NK-92 treated with Interleukin-12 subunit alpha and Interleukin-12 subunit beta, amount 100 ng/mL, for 24 hours (cell line): Measurements from ENCODE around the gene ADD1.

Experiments used
- DNase-seq: peaks from one replicate; lab custom pipeline; 2025; lab: John Stamatoyannopoulos, UW

The ADD1 gene

DNA sequence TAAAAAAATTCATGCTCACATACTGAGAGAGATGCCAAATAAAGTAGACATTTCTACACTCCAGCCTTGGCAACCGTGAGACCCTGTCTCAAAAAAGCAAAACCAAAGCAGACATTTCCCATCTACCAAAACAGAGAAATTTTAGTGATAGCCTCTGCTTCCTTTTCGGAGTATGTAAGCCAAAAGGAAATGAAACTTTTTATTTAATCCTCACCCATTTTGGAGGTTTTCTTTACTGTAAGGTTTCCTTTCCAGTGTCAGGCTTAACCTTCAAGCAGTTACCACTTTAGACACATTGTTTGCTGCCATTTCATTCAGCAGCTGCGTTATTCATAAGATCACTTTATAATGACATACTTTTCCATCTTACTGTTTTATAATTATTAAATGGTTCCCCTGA lies 15.9 kb downstream of the ADD1 start:
- no peak for DNase-seq

DNA sequence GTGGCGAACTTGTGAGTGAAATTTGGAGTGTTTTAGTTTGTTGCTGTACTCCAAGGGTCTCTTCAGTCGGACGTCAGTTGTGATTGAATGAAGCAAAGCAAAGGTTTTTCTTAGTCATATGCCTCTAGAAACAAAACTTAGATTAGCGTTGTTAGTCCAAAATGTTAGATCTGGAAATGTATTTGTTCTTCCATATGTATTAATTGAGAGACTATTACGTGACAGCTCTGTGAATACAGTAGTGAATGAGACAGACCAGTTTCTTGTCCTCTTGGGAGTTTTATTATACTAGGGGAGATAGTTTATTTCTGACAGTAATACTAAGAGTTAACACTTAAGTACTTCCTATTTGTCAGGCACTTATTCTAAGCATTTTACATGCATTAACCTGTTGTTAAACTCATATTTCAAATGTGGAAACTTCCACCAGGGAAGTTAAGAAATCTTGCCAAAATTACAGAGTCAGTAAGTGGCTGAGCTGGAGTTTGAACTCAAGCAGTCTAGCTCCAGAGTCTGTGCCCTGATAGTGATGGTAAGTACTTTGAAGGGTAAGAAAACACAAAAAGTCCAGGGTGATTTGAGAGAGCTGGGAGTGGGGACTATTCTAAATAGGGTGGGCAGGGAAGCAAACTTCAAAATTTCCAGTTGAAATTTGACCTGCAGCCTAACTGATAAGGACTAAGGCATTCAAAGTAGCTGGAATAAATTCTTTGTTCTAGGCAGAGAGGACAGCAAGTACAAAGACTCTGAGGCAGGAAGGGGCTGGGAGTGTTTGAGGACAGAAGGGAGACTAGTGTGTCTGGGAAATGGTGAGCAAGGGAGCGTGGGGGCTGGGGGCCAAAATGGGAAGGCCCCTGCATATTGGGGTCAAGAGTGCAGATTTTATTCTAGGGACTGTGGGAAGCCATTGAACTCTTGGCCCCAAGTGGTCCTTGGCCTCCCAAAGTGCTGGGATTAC lies 17.0 kb downstream of the ADD1 start:
- DNase-seq = no peak

DNA sequence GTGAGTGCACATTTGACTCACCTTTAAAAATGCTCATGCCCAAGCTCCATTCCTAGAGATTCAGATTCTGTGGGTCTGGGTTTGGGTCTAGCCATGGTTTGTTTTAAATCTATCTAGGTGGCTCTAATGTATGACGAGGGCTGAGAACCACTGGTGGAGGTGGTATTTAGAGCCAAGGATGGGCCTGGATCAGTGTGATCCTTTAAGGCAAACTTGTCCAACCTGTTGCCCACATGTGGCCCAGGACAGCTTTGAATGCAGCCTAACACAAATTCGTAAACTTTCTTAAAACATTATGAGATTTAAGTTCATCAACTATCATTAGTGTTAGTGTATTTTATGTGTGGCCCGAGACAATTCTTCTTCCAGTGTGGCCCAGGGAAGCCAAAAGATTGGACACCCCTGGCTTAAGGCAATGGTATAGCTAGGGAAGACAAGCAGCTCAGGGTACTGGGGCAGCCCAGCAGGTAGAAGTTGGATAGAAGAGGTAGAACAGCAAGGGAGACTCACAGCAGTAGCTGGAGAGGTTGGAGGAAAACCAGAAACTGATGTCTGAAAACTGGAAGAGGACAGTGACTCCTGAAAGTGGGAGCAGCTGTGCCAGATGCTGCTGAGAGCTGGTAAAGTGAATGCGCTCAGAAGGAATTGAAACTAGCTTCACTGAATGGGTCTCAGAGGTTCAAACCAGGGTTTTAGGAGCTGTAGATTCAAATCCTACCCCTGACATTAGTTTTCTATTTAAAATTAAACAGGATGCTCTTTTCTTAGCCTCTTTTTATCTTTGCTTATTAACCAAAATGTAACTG lies 18.2 kb downstream of the ADD1 start:
- DNase-seq = no peak

- no peak for DNase-seq
Measured at GRCh38 chr4:2862528-2862927, 18.9 kb downstream of the ADD1 start.

DNA sequence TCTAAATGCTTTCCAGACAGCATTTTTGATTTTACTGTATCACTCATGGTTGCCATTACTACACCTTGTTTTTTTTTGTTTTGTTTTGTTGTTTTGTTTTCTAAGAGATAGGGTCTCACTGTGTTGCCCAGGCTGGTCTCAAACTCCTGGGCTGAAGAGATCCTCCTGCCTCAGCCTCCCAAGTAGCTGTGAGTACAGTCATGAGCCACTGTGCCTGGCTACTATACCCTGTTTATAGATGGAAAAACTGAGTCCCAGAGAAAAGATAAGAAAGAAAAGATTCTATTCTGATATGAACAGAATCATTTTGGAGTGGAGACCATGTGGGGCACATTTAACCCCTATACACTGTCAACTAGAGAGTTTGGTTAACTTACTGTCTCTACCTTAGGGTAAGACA lies 20.0 kb downstream of the ADD1 start:
- no peak for DNase-seq

- DNase-seq = no peak
Measured at GRCh38 chr4:2865196-2865780, 21.6 kb downstream of the ADD1 start.

GRCh38 chr4:2866160-2866861 lies 22.7 kb downstream of the ADD1 start:
- DNase-seq = no peak

- DNase-seq = no peak
Measured at GRCh38 chr4:2866891-2867290, 23.2 kb downstream of the ADD1 start.

GRCh38 chr4:2867758-2868491 lies 24.3 kb downstream of the ADD1 start:
- DNase-seq = no peak

DNA sequence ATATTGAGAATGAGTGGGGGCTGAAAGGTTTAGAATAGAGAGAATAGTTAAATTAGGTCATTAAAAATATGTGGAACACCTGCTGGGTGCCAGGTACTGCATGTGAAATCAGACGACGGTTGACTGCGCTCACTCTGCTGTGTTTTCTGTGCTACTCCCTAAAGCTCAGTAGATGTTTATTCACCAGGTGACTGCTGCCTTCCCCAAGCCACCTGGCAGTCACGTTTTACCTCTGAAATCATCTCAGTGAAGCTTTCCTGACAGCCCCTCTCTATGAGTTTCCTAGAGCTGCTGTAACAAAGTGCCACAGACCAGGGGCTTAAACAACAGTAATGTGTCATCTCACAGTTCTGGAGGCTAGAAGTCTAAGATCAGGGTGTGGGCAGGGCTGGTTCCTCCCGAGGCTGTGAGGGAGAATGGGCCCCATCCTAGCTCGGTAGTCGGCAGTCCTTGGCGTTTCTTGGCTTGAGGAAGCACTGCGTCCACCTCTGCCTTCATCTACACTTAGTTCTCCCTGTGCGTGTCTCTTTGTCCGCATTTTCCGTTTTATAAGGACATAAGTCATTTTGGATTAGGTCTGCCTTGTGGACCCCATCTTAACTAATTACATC lies 25.3 kb downstream of the ADD1 start:
- DNase-seq = no peak

GRCh38 chr4:2869659-2870058 lies 26.0 kb downstream of the ADD1 start:
- DNase-seq = no peak

DNA sequence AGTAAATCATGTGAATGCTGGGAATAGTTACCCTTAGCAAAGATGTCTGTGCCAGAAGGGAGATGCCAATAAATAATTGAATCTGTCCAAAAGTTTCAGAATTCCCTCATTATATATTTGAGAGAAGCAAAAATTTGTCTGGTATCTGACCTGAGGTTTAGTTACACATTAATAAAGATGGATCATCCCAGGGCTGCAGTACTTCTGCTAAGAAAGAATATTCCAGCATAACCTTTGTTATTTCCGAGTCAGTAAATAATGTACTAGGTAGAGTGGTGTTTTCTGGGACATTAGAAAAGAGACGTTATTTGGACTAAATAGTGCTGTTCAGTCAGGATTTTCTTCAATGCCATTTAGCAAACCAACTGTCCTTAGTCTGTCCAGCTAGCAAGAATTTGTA lies 26.4 kb downstream of the ADD1 start:
- DNase-seq = no peak

- DNase-seq = no peak
Measured at GRCh38 chr4:2871466-2871865, 27.8 kb downstream of the ADD1 start.

DNA sequence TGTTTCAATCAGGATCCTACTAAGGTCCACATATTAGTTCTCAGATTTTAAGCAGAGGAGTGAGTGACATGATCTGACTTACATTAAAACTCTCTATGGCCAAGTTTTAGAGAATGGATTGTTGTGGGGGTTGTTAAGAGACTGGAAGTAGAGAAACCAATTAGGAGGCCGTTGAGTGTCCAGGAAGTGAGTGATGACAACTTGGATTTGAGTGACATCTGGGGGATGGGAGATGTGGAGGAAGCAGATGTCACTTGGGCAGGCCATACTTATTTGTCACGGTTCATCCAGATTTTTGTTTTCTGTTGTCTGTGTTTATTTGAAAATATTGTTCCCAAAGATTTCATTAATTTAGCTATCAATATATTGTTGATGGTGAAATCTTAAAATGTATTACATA lies 28.3 kb downstream of the ADD1 start:
- DNase-seq = no peak

- no peak for DNase-seq
Measured at GRCh38 chr4:2873329-2873728, 29.7 kb downstream of the ADD1 start.

DNA sequence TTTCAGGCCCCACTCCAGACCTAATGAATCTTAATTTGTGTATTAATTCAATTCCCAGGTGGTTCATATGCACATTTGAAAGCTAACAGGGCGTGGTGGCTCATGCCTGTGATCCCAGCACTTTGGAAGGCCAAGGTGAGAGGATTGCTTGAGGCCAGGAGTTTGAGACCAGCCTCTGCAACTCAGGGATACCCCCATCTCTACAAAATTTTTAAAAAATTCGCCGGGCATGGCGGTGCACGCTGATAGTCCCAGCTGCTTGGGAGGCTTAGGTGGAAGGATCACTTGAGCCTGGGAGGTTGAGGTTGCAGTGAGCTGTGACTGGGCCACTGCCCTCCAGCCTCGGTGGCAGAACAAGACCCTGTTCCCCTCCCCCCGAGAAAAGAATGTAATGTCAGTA lies 31.2 kb downstream of the ADD1 start:
- DNase-seq = no peak

DNA sequence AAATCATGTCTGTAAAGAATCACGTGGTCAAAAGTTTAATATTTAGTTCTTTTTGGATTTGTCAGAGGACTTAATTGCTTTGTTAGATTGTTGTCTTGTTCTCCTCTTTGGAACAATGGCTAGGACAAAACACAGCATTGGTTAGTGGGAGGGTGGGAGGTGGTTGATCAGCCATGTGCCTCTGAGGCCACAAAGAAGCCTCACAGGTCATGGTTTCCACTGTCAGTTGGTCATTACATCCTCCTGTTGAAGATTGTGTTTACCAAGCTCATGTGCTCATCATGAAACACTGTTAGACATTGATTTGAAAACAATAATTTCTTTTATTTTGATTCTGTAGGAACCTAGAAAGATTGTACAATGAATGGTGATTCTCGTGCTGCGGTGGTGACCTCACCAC lies 31.9 kb downstream of the ADD1 start:
- no peak for DNase-seq

GRCh38 chr4:2878346-2878745 lies 34.7 kb downstream of the ADD1 start:
- no peak for DNase-seq

DNA sequence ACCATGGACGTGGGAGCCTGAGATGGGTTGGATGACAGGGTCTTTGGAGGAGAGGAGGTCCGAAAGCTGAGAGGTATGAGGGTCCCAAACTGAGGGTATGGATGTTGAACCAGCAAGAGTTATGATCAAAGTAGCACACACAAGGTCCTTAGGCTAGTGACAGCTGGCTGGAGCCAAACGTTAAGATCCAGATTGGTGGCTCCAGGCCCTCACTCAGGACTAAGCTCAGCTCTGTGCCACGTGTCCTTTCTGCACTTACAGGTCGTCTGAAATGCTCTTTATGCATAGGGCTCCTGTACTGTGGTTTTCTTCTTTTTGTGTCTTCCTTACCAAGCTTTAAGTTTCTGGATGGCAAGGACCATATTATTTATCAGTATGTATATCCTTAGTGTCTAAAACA lies 35.4 kb downstream of the ADD1 start:
- no peak for DNase-seq

DNA sequence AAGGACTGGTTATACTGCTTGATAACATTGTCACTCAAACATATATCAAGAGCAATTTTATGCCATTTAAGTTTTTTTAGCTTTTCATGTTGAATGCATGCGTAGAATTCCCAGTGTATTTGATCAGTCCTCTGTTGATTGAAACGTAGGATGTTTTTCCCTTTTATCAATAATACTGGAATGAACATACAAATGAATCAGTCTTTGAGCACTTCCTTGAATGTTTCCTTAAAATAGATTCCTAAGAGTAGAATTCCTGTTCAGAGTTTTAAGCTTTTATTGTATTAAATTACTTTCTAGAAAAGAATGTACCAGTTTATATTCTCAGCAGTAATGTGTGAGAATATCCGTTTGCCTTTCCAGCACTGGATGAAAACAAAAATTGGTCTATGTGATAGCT lies 37.8 kb downstream of the ADD1 start:
- DNase-seq = no peak

GRCh38 chr4:2882341-2882740 lies 38.7 kb downstream of the ADD1 start:
- no peak for DNase-seq
